ACC112 (cell line): Measurements from ENCODE around the gene LMF1.
"Not testable (repeated sequence)": the region's sequence is repeated elsewhere in the genome, so short reads cannot be mapped to it uniquely, and the experiment has no call there.

ENCODE experiments used
- H2AFZ ChIP-seq: fragments of 200-600 bp; sonication (generic); one replicate; pipeline ENCODE4 v1.6.0; 2017; ENCODE audit warnings: antibody characterized with exemption, low read length; ENCODE audit not compliant: unreplicated experiment
- H3K27ac ChIP-seq: fragments of 200-600 bp; sonication (generic); 2 replicates; pipeline ENCODE4 v1.5.1; 2014; ENCODE audit warnings: low read depth, mild to moderate bottlenecking, antibody characterized with exemption, low read length, moderate library complexity
- H3K27me3 ChIP-seq: fragments of 200-600 bp; sonication (generic); 2 replicates; pipeline ENCODE4 v1.6.1; 2014; ENCODE audit warnings: mild to moderate bottlenecking, antibody characterized with exemption, low read length, moderate library complexity, mixed read lengths; ENCODE audit not compliant: insufficient read depth
- H3K36me3 ChIP-seq: fragments of 200-600 bp; sonication (generic); 2 replicates; pipeline ENCODE4 v1.6.1; 2016; ENCODE audit warnings: mild to moderate bottlenecking, antibody characterized with exemption, low read length, moderate library complexity, mixed read lengths; ENCODE audit not compliant: insufficient read depth
- H3K4me1 ChIP-seq: fragments of 200-600 bp; sonication (generic); one replicate; pipeline ENCODE4 v1.6.1; 2016; ENCODE audit warnings: low read length, mixed read lengths; ENCODE audit not compliant: insufficient read depth, unreplicated experiment, control insufficient read depth
- H3K4me3 ChIP-seq: fragments of 200-600 bp; sonication (generic); 2 replicates; pipeline ENCODE4 v1.5.1; 2014; ENCODE audit warnings: mild to moderate bottlenecking, low read depth, low read length
- H3K79me2 ChIP-seq: fragments of 200-600 bp; sonication (generic); one replicate; pipeline ENCODE4 v1.6.0; 2016; ENCODE audit warnings: low read length; ENCODE audit not compliant: control insufficient read depth, unreplicated experiment, insufficient read depth

LMF1 gene

DNA sequence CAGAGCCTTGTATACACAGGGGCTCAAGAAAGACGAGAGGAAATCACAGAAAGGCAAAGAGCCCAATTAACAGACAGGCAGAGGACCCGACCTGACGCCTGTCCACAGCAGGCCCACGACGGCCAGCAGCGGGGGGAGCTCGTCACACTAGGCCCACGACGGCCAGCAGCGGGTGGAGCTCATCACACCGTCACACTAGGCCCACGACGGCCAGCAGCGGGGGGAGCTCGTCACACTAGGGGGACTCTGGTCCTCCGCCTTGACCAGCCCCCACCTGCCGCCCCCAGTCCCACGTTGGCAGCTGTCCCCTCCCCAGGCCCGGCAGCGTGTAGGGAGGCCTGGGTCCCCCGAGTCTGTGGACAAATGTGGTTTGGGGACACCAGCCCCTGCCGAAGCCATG lies 146.6 kb downstream of the LMF1 start:
- H3K4me3 ChIP-seq: no peak overlapping the region
- H3K79me2 ChIP-seq: no peaks in the 10 kb centered on the region
- no peak overlapping the region for H3K27ac ChIP-seq
- H3K36me3 ChIP-seq: no peaks in the 10 kb centered on the region
- peaks cover 24% of the 10 kb centered on the region; the same call in 1 of the 2 replicates for H3K27me3 ChIP-seq
- H2AFZ ChIP-seq: no peak overlapping the region
- no peaks in the 10 kb centered on the region for H3K4me1 ChIP-seq

DNA sequence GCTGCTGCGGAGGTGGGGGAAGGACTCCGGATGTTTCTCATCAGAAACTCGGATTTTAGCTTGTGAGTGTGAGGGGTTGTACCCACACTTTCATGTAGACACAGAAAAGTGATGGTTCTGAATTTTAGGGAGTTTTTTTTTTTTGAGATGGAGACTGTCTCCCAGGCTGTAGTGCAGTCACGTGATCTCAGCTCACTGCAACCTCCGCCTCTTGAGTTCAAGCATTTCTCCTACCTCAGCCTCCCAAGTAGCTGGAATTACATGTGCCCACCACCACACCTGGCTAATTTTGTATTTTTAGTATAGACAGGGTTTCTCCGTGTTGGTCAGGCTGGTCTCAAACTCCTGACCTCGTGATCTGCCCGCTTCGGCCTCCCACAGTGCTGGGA lies 147.9 kb downstream of the LMF1 start:
- no peaks in the 10 kb centered on the region for H3K36me3 ChIP-seq
- H2AFZ ChIP-seq: no peak overlapping the region
- no peaks in the 10 kb centered on the region for H3K4me1 ChIP-seq
- peaks cover 34% of the 10 kb centered on the region; the same call in 1 of the 2 replicates for H3K27me3 ChIP-seq
- H3K79me2 ChIP-seq: no peaks in the 10 kb centered on the region
- H3K4me3 ChIP-seq: no peak overlapping the region
- H3K27ac ChIP-seq: no peak overlapping the region

DNA sequence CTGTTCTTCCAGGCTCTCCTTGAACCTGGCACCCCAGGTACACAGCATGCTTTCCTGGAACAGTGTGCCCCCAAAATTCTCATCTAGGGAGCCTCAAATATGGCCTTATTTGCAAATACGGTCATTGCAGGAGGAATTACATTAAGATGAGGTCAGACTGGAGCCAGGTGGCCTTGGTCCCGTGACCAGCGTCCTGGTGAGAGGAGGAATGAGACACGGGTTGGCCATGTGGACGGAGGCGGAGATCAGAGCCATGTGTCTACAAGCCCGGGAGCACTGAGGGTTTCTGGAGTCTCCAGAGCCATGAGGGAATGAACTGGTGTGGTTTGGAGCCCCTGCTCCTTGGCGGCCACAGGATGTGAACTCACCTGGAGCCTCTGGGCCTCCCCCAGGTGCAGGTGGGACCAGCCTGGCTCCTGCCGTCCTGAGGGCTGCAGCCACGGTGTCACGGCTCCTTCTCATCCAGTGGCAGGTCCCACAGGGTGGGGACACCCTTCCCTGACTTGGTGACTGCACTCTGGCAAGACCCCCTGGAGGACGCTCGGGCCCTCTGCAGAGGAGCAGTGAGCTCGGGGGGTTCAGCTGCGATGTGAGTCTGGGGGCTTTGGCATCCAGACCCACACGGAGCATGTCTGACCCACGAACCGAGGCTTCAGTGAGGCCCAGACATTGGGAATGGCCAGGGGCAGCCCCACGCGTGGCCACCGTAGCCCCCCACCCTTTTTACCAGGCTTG lies 148.4 kb downstream of the LMF1 start:
- H2AFZ ChIP-seq: no peak overlapping the region
- no peaks in the 10 kb centered on the region for H3K79me2 ChIP-seq
- no peaks in the 10 kb centered on the region for H3K36me3 ChIP-seq
- no peak overlapping the region for H3K27ac ChIP-seq
- peaks cover 38% of the 10 kb centered on the region; the same call in 1 of the 2 replicates for H3K27me3 ChIP-seq
- H3K4me1 ChIP-seq: no peaks in the 10 kb centered on the region
- H3K4me3 ChIP-seq: no peak overlapping the region

DNA sequence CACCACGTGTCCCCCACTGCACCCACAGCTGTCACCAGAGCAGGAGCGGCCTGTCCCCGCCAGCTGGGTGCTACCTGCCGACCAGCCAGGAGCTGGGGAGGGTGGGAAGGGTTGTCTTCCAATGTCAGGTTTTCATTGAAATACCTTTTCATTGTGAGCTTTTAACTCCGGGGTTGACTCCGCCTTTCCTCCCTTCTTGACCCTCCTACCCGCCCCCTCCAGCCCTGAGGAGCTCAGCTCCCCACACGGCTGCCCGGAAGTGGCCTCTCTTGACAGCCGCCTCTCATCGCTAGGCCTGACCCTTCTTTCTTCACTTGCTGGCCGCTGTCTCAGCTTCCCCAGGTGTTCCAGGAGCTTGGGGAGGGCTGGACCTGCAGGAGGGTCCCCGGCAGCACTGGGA lies 149.0 kb downstream of the LMF1 start:
- Histone ChIP-seq H3K4me1 (no peaks in the 10 kb centered on the region), H3K27me3 (peaks cover 44% of the 10 kb centered on the region)

DNA sequence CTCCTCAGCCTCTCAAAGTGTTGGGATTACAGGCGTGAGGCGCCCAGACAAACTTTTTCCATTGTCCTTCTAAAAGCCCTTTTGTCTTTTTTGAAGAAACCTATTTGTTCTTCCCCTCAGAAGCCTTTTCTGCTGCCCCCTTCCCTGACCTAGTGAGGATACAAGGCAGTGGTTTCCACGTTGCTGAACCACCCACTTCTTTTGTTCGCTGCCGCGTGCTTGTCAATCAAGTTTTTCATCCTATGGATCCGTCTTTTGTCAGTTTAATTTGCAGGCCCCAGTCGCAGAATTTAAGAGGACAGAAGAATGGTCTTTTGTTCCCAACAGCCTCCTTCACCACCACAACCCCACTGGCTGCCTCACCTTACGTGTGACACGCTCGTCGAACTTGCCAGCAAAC lies 150.0 kb downstream of the LMF1 start:
- Histone ChIP-seq H3K27me3 (peaks cover 42% of the 10 kb centered on the region), H2AFZ (no peak overlapping the region), H3K27ac (no peak overlapping the region), H3K4me1 (no peaks in the 10 kb centered on the region), H3K79me2 (no peaks in the 10 kb centered on the region), H3K4me3 (no peak overlapping the region), H3K36me3 (no peaks in the 10 kb centered on the region)

More for the DNA sequence above, 149.0 kb downstream of the LMF1 start:
- Histone ChIP-seq H3K79me2 (no peaks in the 10 kb centered on the region), H3K36me3 (no peaks in the 10 kb centered on the region), H3K4me3 (no peak overlapping the region), H2AFZ (no peak overlapping the region), H3K27ac (no peak overlapping the region)

DNA sequence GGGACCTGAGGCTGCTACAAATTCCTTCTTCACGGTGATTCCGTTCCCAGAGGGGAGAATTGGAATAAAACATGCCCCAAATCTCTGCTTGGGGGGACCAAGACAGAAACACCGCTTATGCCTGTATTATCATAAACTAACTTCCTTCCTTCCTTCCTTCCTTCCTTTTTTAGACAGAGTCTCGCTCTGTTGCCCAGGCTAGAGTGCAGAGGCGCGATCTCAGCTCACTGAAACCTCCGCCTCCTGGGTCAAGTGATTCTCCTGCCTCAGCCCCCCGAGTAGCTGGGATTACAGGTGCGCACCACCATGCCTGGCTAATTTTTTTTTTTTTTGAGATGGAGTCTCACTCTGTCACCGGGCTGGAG lies 150.8 kb downstream of the LMF1 start:
- H3K4me3 ChIP-seq, H2AFZ ChIP-seq, H3K36me3 ChIP-seq, H3K79me2 ChIP-seq, H3K27ac ChIP-seq, H3K4me1 ChIP-seq: not testable (repeated sequence)
- H3K27me3 ChIP-seq: peaks cover 35% of the 10 kb centered on the region

DNA sequence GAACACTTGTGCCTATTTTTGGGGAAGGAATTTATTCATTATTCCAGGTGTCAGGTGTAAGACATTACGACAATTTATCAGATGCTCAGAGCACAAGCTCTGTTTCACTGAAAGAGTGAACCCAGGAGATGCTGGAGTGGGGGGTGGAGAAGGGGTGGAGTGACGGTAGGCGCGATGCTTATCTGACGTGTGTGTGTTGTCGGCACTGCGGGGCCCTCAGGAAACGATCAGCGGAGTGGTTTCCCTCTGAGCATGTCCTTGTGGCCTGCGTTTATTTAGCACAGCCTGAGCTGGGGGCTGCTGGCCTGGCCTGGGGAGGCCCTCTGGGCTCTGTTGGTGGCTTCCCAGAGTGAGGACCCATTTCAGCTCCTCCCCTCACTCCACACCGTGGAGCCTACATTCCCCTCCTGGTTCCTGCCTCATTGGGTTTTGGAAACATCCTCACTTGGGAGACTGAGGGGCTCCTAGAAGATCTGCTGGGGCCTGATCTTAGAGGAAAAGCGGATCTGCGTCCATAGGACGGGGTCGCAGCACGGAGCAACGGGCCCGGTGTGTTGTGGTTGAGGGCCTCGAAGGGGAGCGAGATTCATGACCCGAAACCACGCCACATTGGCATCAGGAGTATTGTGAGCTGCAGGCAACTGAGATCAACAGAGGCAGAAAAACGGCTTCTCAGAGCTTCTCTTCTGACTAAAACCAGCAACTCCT lies 151.3 kb downstream of the LMF1 start:
- H3K36me3 ChIP-seq: no peaks in the 10 kb centered on the region
- no peak overlapping the region for H3K4me3 ChIP-seq
- no peak overlapping the region for H2AFZ ChIP-seq
- no peak overlapping the region for H3K27ac ChIP-seq
- no peaks in the 10 kb centered on the region for H3K79me2 ChIP-seq
- peaks cover 11% of the 10 kb centered on the region for H3K4me1 ChIP-seq
- peaks cover 29% of the 10 kb centered on the region for H3K27me3 ChIP-seq

DNA sequence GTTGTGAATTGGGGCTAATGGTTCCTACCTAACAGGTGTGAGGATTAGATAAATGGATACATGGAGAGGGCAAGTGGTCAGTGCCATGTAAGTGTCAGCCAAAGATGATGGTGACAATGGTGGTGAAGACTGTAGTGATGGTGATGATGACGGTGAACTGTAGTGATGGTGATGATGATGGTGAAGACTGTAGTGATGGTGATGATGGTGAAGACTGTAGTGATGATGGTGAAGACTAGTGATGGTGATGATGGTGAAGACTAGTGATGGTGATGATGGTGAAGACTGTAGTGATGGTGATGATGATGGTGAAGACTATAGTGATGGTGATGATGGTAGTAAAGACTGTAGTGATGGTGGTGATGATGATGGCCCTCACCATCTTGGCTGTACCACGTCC lies 152.2 kb downstream of the LMF1 start:
- Histone ChIP-seq H2AFZ (no peak overlapping the region), H3K4me3 (no peak overlapping the region), H3K36me3 (no peaks in the 10 kb centered on the region), H3K79me2 (no peaks in the 10 kb centered on the region), H3K4me1 (peaks cover 16% of the 10 kb centered on the region), H3K27ac (no peak overlapping the region), H3K27me3 (peaks cover 26% of the 10 kb centered on the region)

DNA sequence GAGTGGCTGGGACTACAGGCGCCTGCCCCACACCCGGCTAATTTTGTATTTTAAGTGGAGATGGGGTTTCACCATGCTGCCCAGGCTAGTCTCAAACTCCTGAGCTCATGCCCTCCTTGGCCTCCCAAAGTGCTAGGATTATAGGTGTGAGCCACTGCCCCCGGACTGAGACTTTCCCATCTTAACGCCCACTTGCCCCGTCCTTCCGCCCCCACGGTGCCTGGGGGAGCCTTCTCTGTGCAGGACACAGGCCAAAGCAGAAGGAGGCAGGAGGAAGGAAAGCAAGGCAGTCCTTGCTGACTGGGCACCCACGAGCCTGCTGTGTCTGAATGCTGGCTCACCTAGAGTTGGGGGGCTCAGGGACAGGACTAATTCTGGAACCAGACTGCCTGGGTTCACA lies 152.7 kb downstream of the LMF1 start:
- H3K36me3 ChIP-seq: no peaks in the 10 kb centered on the region
- no peaks in the 10 kb centered on the region for H3K79me2 ChIP-seq
- no peak overlapping the region for H3K27ac ChIP-seq
- peaks cover 16% of the 10 kb centered on the region for H3K4me1 ChIP-seq
- H2AFZ ChIP-seq: no peak overlapping the region
- H3K4me3 ChIP-seq: no peak overlapping the region
- H3K27me3 ChIP-seq: peaks cover 26% of the 10 kb centered on the region

DNA sequence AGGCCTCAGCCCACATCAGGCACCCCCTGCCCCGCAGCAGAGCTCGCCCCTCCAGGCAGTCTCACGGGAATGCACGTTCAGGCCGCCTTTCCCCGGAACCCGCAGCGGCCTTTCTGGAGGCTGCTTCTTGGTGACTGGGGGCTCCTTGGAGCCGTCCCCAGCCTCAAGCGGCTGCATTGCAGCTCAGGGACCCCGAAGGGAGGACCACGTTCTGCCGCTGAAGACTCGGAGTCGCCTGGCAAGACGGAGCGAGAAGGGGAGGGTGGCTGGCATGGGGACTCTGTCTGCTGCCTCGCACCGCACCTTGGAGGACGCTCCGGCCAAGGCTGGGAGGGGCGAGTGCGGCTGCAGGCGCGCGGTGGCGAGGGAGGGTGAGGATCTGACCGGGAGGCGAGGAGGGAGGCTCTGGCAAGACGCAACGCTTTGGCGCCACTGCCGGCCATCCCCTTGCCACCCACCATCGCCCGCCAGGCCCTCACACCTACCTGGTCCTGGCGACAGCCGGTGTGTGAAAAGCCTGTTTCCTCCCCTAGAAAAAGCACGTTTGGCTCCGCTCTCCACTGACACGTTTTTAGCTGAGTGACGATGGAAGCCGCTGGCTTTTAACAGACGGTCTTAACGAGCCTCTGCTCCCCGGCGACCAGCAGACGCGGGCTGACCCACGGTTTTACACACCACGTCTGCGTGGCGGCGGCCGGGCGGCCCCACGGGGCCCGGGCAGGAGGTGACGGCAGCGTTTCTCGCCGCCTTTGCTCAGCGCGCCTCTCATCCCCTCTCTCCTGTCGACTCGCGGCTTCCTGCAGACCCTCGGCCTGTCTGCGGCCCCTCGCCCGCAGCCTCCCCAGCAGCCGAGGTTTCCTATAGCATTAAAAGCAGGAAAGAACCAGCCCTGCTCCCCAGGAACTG lies 153.5 kb downstream of the LMF1 start:
- H2AFZ ChIP-seq: no peak overlapping the region
- H3K4me3 ChIP-seq: no peak overlapping the region
- H3K79me2 ChIP-seq: no peaks in the 10 kb centered on the region
- peaks cover 31% of the 10 kb centered on the region for H3K27me3 ChIP-seq
- H3K4me1 ChIP-seq: peaks cover 16% of the 10 kb centered on the region
- H3K27ac ChIP-seq: no peak overlapping the region
- H3K36me3 ChIP-seq: no peaks in the 10 kb centered on the region
